GM21526 (cell line): ENCODE measurements around the gene TERB1.

Experiments
- ATAC-seq: cut with Tn5 transposase; IDR thresholded peaks from one replicate; pipeline ENCODE4 v1.9.1; 2021; ENCODE audit warnings: moderate library complexity; ENCODE audit not compliant: unreplicated experiment, low FRiP score

Gene TERB1

DNA sequence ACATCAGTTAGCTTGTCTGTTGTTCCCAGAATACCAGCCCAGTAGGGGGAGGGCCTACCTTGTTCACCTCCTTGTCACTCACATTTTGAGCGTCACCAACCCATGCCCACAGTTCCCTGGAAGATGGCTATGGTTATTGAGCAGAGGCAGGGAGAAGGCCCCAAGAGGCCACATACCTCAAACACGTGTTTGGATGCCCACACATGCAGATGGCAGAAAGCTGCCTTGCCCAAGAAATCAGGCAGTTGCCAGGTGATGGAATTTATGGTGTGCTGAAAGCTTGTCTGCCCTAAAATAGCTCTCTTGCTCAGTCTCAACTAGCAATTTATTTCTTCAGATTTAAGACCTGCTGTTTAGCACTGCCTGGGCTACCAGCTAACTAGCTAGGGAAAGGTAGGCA, 88.3 kb downstream of the TERB1 start:
- ATAC-seq = no peak

DNA sequence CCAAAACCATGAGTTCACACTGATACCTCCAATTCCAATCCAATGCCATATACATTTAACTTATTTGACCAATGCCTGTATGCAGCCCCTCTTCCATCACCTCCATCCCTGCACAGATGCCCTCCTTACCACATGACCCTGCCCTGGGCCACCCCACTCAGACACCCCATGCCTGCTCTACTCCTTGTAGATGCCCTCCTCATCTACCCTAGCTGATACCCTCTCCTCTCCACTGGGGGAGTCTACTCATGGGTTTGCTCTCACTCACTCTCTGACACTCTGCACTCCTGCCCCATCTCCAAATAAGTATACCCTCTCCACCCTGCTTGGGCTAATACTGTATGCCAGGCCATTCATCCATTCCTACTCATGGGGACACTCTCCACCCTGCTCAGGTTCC, 88.9 kb downstream of the TERB1 start:
- ATAC-seq = no peak

DNA sequence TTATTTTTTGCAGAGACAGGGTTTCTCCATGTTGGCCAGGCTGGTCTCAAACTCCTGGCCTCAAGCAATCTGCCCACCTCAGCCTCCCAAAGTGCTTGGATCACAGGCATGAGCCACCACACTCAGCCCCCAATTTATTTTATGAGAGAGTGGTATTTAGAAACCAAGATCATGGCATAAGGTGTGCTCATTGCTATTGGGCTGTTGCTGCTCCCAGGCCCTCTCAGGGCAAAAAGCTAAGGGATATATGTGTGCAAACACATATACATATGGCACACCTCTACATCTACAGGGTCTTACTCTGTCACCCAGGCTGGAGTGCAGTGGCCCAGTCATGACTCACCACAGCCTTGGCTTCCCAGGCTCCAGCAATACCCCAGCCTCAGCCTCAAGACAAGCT, 89.8 kb downstream of the TERB1 start:
- no peak for ATAC-seq

DNA sequence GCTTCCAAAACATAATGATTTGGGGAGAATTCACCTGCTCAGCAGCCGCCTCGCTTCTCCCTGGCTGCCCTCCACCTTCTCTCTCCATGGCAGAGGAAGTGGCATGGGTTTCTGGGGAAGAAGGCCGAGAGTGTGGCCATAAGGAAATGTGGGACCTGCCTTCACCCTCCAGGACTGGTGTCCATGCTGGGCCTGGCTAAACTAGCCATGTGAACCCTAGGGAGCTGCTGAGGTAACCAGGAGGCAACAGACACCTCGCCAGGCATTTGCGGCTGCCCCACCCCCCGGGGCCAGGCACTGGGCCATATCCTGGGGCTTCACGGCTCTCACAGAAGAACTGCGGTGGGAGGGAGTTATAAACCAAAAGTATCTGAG, 94.9 kb downstream of the TERB1 start:
- no peak for ATAC-seq

DNA sequence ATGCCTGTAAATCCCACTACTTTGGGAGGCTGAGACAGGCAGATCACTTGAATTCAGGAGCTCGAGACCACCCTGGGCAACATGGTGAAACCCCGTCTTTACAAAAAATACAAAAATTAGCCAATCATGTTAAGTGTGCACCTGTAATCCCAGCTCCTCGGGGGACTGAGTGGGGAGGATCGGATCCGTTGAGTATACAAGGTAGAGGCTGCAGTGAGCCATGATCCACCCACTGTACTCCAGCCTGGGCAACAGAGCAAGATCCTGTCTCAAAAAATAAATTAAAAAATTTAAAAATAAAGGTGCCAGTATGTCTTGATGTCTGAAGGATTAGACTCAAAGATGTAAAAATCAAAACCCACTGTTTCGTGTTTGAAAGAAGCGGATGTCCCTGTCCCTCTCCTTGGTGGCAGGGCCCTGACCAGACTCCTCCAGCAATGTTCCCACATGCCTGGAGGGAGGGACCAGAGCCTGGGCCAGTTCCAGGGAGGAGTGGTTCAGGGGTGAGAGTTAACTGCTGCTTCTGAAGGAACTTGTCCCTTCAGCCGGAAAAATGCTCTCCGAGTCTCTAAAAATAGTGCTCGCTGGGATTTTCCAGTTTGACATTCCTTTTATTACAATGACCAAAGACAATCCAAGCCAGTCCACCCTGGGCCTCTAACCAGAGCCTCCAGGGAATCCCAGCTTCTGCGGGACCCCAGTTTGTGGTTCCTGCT, 95.4 kb downstream of the TERB1 start:
- no peak for ATAC-seq
